DMS53 treated with DMSO at 0.1 percent for 48 hours (cell line): ENCODE measurements around the gene PRRT1B.

Source experiments
- DNase-seq: peaks from one replicate; lab custom pipeline; 2025; ENCODE audit not compliant: unreplicated experiment; lab: John Stamatoyannopoulos, UW

The PRRT1B gene

DNA sequence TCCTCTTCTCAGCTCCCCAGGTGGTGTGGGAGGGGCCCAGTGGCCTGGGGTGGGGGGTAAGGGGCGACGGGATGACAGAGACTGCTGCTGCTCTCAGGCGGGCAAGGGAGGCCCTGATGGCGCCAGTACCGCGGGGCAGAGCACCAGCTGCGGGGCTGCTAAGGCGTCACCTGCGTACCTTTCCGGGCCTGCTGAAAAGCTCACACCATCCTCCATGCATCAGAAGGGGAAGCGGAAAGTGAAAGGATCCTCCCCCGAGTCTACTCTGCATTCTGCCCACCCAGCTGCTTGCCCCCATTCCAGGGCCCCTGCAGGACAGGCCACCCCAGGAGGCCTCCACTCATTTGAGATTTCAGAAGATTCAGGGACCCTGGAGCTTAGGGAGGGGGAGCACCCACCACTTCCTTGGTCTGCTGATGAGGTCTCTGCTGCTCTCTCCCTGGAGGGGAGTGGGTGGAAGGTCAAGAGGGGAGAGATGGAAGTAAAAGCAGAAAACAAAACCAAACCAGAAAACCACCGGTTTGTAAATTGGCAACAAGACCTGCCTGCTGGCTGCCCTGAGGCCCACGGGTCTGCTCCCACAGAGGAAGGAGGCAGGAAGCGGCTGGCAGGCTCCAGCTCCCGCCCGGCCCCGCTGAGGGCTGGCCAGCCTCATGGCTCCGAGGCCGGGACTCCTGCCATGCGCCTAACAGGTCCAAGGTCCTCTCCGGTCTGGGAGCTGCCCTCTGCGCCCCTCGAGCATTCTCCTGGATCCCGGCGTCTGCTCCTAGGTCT is 33.6 kb downstream of the PRRT1B start:
- DNase-seq, result no peak

GRCh38 chr9:131579789-131580211 is 34.5 kb downstream of the PRRT1B start:
- DNase-seq, result no peak

DNA sequence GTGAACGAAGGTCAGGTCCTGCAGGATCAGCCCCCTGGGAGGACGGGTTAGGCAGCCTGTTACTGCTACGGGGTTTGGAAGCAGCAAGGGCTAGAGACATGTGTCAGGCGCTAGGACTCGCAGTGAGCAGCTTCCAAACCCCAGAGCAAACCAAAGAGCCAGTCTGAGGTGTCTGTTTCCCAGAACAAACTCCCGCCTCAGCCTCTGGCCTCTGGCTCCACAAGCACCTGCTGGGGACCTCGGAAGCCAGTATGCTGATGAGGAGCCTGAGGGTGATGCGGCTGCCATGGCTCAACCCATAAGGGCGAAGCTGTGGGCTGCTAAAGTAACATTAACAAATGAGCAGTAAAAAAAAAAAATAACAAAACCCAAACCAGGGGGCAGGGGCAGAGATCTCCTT is 35.0 kb downstream of the PRRT1B start:
- DNase-seq, result no peak

DNA sequence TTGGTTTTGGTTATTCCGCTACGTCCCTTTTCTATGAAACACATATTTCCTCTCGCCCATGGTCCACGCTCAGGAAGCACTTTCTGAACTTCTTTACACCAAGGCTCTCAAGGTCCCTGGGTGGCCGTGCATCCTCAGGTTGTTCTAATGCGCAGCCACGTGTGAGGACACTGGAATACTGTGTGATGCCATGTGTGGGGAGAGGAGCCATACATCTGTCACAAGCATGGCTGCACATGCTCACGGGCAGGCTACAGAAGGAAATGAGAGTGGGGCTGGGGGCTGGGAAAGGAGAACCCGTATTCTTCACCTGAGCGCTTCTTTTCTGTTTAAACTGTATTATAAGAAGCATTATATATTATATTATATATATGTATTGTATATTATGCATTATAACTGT is 36.7 kb downstream of the PRRT1B start:
- no peak for DNase-seq

DNA sequence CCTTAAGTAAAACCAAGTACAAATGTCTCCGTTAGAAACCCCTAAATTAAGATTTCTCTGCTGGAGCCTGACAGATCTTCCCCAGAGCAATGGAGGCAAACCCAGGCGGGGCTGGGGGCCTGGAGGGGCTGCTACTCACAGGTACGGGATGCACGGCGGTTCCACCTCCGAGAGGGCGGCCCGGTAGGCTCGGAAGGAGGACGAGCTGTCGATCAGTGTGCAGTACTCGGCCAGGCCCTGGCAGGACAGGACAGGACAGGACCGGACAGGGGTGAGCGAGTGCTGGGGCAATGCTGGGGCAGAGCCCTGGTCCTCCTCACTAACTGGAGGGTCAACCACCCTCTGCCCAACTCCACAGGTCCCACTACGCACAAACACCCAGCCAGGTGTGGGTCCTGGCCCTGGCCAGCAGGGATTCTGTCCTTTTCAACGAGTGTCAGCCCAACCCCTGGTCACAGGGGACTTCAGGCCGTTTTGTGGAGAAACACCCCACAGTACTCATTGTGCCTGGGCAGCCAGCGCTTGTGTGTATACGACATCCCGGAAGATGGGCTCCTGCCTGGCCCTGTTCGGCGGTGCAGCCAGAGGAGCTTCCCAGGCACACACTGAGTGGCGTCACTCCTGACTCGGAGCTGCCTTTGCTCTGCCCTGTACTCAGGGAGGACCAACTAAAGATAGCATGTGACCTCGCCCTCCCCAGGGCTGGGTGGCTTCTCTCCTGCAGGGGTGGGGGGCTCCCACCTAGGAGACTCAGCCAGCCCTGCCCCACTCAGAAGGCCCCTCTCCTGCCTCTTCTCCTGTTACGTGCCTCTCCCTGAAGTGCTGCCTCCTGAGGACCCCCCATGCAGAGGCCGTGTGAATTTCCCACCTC is 37.4 kb downstream of the PRRT1B start:
- no peak for DNase-seq

- no peak for DNase-seq
Observed at GRCh38 chr9:131583337-131583645, 38.0 kb downstream of the PRRT1B start.

DNA sequence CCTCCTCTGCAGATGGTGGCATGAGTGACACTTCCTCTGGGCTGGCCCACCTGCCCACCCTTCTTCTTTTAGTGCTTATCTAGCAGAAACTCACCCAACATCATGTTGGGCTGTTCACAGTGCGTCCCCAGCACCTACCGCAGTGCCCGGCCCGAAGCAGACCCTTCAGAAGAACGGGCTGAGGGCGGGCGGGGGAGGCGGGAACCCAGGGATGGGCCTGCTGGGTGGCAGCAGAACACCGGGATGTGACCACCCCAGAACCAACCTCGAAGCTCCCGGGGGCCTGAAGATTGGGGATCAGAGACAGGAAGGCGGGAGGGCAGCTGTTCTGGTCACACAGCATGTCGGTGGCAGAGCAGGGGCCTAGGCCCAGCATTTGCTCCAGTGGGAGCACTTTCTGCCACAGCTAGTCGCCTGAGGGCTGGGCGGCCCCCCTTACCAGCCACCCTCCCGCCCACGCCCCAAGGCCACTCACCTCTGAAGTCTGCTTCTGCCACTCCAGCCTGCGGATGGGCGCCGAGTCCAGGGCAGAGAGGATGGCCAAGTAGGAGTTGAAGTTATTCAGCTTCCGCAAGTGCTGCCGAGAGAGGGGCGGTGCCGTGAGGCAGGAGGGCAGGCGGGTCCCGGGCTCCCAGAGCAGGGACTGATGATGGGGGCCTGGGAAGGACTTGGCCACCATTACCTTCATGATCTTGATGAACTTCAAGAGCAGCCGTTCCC is 38.7 kb downstream of the PRRT1B start:
- no peak for DNase-seq

DNA sequence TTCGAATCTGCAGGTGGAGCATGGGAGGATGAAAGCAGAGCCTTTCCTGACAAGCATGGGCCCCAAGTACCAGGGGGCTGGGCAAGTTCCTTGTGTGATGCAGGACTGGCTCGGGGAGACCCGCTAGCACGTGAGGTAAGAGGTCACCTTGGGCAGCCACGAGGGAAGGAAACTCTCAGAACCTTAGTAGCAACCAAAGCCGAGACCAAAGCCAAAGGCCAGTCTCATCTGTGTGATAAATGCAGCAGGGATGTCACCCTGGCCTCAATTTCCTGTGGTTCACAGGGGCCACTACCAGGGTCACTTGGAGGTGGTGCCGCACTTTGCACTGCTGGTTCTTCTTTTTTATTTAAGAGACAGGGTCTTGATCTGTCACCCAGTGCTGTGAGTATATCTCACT is 39.5 kb downstream of the PRRT1B start:
- DNase-seq, result no peak

GRCh38 chr9:131585375-131585774 is 40.1 kb downstream of the PRRT1B start:
- DNase-seq, result no peak

GRCh38 chr9:131587331-131587730 is 42.0 kb downstream of the PRRT1B start:
- no peak for DNase-seq

DNA sequence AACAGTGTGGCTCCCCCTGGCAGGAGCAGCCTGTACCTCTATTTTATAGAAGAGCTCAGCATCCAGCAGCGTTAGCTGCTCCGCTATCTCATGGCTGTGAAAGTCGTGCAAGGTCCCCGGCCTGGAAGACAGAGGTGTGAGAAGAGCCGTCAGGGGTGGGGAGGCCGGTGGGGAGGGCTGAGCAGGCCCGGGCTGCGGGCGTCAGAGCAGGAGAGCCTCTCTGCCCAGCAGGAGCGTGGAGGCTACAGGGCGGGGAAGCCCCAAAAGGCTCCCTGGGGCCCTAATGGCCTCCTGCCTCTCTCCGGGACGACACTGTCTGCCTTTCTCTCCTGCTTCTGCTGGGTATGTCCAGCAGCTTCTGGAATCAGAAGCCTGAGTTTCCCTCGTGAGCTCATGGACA is 42.6 kb downstream of the PRRT1B start:
- no peak for DNase-seq

DNA sequence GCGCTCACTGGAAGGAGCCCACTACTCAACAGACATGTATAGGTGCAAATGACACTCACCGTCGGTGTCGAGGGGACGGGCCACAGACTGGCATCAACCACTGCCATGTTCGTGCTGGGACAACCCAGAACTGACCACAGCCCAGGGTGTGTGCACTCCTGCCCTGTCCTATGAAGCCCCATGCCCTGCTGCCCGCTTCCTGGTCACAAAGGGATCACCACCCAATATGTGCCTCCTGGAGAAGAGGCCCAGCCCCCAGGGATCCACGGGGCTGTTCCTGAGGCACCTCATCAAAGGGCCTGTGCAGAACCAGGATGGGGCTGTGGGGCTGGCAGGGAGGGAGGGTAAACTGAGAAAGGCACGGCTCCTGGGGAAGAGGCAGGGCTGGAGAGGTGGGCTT is 43.1 kb downstream of the PRRT1B start:
- DNase-seq, result no peak

DNA sequence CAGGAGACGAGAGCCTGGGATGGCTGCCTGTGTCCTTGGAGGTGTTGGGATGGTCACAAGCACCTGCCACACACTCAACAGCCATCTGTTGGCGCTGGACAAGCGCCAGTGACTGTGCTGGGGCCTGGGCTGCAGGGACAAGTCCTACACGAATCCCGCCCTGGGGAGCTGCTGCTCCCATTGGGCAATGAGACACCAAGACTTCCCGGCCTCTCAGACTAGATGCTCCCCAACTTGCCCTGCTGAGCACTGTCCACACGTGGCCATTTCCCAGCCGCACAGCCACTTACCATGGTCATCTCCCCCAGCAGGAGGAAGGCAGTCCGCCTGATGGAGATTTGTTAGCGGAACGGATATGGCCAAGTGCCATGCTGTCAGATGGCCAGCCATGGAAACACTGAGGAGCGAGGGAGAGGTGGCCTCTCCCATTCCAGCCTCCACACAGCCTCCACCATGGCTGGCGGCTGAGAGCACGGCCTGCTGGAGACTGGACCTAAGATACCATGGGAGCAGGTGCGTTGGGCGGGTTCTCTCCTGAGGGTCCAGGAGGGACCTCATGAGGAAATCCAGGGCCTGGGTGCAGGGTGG is 43.9 kb downstream of the PRRT1B start:
- DNase-seq, result no peak

DNA sequence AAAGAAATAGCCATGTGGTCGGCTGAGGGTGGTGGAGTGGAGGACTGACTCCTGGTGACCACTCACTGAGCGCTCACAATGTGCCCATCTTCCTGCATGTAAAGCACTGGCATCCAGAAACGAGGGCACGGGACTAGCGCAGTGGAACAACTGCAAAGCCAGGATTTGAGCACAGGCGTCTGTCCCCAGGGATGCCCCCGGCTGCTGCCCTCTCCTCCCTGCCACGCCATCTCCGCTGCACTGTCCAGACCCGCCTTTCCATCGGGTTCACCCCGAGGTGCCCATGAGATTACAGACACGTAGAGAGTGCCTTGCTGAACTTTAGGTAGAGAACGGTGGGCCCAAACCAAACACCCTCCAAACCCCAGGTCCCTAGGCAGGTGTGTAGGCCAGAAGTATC is 44.7 kb downstream of the PRRT1B start:
- no peak for DNase-seq

GRCh38 chr9:131590449-131590848 is 45.1 kb downstream of the PRRT1B start:
- DNase-seq, result no peak

DNA sequence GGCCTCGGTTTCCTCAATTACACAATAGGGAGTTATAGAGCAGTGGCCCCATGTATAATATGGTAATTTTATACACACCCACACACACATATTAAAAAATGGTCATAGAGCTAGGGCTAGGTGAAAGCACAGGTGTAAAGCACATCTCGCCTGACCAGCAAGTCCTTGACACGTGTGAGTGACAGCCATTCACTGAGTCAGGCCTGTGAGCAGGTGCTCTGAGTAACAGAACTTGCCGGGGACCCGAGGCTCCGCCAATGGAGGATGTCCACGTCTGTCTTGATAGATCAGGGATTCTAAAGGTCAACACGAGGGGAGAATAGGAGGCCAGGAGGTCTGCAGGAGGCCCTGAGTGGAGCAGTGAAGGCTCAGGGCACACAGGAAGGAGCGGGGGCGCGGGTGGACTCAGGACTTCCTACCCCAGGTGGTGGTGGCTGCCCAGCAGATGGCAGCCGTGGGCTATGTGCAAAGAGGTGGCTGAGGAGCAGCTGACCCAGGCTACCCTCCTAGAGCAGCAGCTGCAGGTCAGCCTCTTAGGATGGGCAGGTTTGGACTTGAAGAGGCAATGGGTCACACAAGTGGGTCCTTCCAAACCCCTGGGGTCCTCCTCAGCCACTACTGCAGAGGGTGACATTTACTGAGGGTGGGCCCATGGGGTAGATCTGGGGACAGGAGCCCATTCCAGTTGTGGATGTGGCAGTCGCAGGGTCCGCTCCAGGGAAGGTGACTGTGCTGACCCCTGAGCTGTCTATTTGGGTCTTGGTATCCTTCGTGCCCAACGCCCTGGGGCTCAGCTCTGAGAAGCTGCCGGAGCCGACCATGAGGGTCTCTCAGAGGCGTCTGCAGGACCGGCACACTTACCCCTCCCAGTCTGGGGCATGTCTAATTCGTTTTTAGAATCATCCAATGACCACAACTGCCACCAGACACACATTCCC is 45.9 kb downstream of the PRRT1B start:
- DNase-seq, result peak; percentile 67

GRCh38 chr9:131591845-131592208 is 46.5 kb downstream of the PRRT1B start:
- DNase-seq, result no peak

DNA sequence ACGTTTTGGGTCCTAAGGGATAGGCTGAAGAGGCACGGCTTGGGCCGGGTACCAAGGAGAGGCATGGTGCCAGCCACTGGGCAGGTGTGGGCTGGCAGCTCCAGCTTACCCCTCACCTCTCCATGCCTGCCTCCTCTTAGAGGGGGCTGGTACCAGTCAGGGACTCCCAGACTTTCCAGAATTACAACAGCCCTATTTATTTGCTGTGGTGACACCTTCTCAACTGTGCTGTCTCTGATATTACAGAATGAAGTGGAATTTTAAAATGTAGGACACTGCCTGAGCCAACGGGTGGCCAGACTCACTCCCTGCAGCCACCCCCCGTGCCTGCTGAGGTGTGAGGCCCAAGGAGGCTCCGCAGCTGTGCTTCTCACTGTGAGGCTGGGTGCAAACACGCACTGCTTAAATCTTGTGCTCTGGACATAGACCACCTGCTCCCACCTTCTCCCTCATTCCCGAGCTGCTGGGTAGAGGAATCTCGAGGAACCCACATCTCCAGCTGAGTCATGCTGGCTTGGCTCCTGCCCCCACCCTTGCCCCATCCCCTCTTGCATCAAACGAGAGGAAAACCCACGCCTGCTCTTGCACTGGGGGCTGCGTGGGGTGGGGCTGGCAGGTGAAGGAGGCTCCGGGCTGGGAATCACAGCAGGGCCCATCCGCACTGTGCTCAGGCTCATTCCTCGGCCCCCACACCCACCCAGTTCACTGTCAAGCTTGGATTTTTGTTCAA is 47.9 kb downstream of the PRRT1B start:
- no peak for DNase-seq

GRCh38 chr9:131593936-131594665 is 48.8 kb downstream of the PRRT1B start:
- DNase-seq, result no peak
